GM18502 (cell line): Measurements from ENCODE around the gene SIL1.
"Not testable (repeated sequence)": the region's sequence is repeated elsewhere in the genome, so short reads cannot be mapped to it uniquely, and the experiment has no call there.

ENCODE experiments used
- ATAC-seq: cut with Tn5 transposase; IDR thresholded peaks from one replicate; pipeline ENCODE4 v1.9.1; 2021; ENCODE audit warnings: mild to moderate bottlenecking; ENCODE audit not compliant: unreplicated experiment, poor library complexity

The SIL1 gene

DNA sequence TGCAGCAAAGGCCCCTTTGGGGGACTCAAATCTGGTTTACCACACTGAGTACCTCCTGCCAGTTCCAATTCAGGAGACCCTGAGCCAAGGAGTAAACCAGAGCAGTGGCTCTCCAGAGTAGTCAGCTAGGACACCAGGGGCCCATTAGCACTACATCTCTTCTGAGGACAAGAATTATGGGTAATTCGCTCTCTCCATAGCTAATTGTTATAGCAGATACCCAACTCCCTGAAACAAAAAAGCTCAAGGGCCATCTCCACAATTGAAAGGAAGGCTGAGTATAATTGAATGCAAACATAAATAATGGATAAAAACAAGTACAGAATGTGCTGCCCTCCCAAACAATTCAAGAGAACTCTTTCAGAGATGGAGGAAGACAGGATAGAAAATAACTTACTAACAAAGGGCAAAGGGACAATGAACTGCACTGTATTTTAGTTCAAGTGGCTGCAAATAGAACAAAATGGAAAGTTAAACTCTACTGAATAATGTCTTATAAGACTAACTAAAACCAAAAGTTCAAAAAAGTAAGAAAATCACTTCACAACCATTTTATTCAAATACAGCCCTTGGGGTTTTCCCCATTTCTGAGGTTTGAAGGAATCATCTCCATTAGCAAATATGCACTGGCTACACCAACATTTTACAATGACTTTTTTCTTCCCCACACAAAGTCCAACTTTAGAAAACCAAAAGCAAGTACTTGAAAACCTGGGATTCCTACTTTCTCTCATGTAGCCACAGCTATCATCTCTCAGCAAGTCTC, 118.8 kb downstream of the SIL1 start:
- ATAC-seq, result no peak

GRCh38 chr5:139078345-139078744, 119.8 kb downstream of the SIL1 start:
- no peak for ATAC-seq

- no peak for ATAC-seq
Measured at GRCh38 chr5:139077899-139078298, 120.3 kb downstream of the SIL1 start.

GRCh38 chr5:139076111-139076510, 122.1 kb downstream of the SIL1 start:
- ATAC-seq, result no peak

DNA sequence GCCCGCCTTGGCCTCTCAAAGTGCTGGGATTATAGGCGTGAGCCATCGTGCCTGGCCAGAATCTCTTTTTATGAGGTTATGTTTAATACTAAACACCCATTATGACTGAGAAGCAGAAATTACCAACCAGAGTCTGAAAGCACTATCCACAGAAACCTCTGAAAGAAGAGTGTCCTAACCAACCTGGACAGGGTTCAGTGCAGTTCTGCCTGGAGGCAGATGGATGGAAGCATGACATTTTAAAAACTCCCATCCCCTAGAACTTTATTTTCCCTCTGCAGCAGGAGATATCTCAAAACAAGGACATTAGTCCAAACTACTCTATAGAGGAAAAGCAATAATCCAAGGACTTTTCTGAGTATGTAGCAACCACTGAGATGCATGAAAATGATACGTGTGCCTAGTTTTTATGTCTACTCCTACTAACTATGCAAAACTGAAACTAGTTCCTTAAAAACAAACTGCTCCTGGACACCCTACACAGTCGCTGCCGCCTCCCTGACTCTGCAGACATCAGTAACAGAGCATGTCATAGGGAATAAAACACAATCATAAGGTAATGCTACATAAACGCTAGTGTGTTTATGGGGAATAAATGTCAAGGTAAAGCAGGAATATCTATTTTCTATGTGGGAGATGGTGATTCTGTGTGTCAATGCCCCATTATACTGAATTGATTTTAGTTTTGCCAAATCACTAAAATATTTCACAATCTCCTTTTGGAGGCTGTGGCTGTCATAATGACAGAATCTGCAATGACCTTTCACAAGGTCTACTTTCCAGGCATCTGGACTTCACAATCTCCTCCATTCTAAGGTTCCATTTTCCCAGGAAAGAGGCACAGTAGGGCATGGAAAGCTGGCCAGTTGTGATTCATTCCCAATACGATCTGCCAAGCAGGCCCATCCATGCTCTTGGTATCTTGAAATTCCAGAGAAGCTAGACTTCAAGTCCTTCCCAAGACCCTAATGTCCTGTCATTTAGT, 122.8 kb downstream of the SIL1 start:
- no peak for ATAC-seq

DNA sequence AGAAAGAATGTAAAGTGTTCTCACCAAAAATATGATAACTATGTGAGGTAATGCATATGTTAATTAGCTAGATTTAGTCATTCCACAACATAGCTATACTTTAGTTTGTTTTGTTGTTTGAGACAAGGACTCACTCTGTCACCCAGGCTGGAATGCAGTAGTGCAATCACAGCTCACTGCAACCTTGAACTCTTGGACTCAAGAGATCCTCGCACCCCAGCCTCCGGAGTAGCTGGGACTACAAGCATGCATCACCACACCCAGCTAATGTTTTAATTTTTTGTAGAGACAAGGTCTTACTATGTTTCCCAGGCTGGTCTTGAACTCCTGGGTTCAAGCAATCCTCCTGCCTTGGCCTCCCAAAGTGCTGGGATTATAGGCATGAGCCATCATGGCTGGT, 124.2 kb downstream of the SIL1 start:
- ATAC-seq, result not testable (repeated sequence)

GRCh38 chr5:139068494-139069151, 129.5 kb downstream of the SIL1 start:
- no peak for ATAC-seq

- no peak for ATAC-seq
Measured at GRCh38 chr5:139068060-139068459, 130.1 kb downstream of the SIL1 start.

DNA sequence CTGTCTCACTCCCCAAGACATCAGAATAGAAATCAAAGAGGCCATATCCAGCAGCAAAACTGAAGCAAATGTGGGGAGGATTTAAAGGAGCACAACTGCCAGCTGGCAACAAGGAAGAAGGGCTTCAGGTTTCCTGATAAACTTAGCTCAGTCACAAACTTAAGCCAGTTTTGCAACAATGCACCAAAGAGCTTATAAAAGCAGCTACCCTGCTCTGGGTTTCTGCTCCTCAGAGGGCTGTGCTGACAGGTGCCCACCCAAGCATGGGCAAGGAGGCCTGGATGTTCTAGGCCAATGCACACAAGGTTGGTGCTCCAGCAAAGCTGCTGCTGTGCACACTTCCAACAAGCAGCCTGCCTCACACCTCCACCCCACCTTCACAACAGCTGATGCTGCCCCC, 132.9 kb downstream of the SIL1 start:
- ATAC-seq, result no peak

- no peak for ATAC-seq
Measured at GRCh38 chr5:139064613-139065012, 133.6 kb downstream of the SIL1 start.

DNA sequence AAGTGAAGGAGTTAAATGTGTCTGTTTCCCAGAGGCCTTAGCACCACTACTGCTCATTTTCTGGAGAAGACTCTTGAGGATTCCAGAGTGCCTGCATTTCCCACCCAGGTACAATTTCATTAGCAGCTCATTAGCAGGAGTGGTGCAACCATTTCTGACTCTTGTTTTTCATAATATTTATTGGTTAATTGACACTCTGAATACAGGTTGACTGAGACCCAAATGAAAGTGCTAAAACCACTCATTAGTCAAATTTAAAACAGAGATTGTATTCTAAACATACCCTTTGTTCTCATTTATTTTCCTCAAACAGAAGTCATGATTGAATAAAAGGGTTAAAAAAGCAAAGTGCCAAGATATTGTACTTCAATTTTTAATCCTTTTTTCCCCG, 134.5 kb downstream of the SIL1 start:
- ATAC-seq, result no peak

DNA sequence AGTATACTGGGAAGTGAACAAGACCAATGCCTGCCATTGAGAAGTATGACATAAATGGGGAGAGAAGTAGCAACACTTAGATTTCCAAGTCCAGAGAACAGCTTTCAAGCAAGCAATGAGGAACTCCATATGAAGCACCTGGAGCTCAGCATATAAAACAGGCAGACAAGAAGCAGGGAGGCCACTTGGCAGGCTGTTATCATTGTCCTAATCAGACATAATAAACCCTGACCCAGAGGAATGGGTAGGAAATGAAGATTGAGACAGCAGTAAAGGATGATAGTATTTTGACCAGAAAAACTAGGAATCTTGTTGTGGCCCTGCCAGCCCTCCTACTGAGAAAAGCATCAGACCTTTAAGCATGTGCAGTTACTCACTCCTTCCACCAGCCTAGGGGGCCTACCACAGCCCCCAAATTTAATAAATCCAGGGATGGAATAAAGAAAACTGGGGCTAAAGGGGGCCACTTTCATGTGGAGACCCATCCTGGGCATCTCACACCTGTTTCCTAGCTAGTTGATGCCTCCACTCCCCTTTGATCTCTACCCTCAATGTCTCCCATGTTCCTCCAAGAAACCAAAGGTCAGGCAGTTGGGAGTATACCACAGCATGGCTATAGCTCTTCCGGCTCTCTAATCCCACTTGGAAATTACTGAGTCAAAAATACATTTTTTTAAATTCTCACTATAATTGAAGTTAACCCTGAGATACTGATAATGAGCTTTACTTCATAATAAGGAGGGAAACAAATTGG, 135.1 kb downstream of the SIL1 start:
- ATAC-seq, result no peak

GRCh38 chr5:139061856-139062255, 136.3 kb downstream of the SIL1 start:
- ATAC-seq, result no peak

DNA sequence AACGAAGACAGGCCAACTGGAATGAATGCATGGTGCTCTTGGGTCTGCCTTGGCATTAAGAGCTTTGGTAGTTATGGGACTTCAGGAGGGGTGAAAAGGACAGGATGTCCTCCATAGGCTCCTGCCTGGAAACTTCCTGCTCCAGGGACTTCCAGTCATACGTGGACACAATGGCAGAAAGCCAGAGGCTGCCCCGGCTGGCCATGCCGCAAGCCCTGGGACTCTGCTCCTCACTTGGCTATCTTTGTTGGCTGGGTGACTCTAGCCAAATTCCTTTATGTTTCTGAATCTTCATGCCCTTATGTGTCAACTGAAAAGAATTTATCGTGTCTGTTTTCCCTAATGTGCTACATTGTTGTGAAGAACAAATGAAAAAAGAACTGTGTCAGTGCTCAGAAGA, 136.9 kb downstream of the SIL1 start:
- no peak for ATAC-seq

- no peak for ATAC-seq
Measured at GRCh38 chr5:139058121-139058520, 140.0 kb downstream of the SIL1 start.

DNA sequence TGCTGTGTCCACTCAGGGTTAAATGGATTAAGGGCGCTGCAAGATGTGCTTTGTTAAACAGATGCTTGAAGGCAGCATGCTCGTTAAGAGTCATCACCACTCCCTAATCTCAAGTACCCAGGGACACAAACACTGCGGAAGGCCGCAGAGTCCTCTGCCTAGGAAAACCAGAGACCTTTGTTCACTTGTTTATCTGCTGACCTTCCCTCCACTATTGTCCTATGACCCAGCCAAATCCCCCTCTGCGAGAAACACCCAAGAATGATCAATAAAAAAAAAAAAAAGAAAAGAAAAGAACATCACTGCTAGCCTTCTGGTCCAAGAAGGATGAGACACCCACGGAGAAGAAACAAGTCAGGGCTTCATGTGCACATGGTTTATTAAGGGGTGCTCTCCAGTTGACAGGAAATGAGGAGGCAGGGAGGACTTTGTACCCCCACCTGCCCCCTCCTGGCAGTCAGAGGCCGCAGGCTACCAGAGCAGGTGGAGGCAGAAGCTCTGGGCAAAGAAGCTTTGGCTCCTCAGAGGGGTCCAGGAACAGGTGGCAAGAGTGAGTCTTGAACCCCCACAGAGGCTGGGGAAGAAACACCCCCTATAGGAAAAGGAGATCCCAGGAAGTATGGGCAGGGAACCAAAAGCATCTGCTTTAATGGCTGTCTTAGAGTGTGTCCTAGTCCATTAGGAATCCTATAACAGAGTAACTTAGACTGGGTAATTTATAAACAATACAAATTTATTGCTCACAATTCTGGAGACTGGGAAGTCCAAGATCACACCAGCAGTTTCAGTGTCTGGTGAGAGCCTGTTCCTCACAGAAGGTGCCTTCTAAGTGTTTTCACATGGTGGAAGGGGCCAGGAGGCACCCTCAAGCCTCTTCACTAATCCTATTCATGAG, 140.9 kb downstream of the SIL1 start:
- ATAC-seq, result not testable (repeated sequence)

DNA sequence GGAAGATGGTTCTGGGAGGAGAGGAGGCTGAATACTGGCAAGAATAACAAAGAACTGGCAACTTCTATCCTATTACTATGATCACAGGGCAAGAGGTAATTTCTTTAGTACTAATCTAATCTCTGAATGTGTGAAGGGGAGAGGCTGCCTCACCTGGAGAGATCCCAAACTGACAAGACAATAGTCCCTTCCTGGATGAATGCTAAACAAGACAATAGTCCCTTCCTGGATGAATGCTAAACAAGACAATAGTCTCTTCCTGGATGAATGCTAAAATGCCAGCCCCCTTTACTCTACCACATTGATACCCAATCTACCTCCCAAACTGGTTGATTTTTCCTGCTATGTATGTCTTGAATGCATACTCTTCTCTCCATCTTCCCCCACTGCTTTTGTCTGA, 145.2 kb downstream of the SIL1 start:
- no peak for ATAC-seq

- no peak for ATAC-seq
Measured at GRCh38 chr5:139051392-139051791, 146.8 kb downstream of the SIL1 start.

DNA sequence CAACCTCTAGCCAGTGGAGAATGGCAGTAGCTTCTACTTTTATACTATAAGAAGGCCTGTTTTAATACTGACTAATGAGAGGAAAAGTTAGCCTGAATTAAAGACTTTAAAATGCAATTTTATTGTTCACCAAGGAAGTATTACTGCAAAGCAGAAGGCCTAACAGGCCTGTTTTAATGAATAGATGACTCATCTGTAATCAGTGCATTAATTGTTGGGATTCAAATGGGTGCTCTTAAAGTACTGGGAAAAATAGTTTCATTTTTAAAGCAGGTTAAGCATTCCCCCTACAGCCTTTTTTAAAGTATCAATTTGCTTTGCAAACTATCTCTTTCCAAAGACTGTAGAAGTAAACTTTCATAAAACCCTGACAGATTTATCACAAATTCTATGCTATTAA, 147.7 kb downstream of the SIL1 start:
- ATAC-seq, result no peak
